Mucosa of rectum (tissue), 2 donors: ENCODE results near the gene PYY.

ENCODE experiments used
- H3K27ac ChIP-seq, 2 donors: one replicate each; pipeline ENCODE4 v1.7.0; 2013; ENCODE audit warnings: inconsistent platforms in 2 of 2, low read depth in 2 of 2, low read length in 2 of 2
- H3K27me3 ChIP-seq, 2 donors: one replicate each; pipeline ENCODE4 v1.7.0; 2013; ENCODE audit warnings: low read length in 2 of 2; ENCODE audit not compliant: control insufficient read depth in 2 of 2, insufficient read depth in 2 of 2
- H3K36me3 ChIP-seq, 2 donors: one replicate each; pipeline ENCODE4 v1.7.0; 2013; ENCODE audit warnings: low read length in 2 of 2; ENCODE audit not compliant: control insufficient read depth in 2 of 2, insufficient read depth in 2 of 2
- H3K4me1 ChIP-seq, 2 donors: one replicate each; pipeline ENCODE4 v1.7.0; 2013; ENCODE audit warnings: low read length in 2 of 2, mild to moderate bottlenecking in 1 of 2; ENCODE audit not compliant: control insufficient read depth in 2 of 2, insufficient read depth in 2 of 2
- H3K4me3 ChIP-seq, 2 donors: one replicate each; pipeline ENCODE4 v1.7.0; 2013; ENCODE audit warnings: low read length in 2 of 2
- H3K9ac ChIP-seq, 2 donors: one replicate each; pipeline ENCODE4 v1.7.0; 2013; ENCODE audit warnings: low read length in 2 of 2, low read depth in 1 of 2, mild to moderate bottlenecking in 1 of 2
- H3K9me3 ChIP-seq, 2 donors: one replicate each; pipeline ENCODE4 v1.7.0; 2013; ENCODE audit warnings: low read length in 2 of 2; ENCODE audit not compliant: control insufficient read depth in 2 of 2
- donor health status: healthy.
- donor health status: Normal muscosa, but diverticular disease.

The PYY gene

DNA sequence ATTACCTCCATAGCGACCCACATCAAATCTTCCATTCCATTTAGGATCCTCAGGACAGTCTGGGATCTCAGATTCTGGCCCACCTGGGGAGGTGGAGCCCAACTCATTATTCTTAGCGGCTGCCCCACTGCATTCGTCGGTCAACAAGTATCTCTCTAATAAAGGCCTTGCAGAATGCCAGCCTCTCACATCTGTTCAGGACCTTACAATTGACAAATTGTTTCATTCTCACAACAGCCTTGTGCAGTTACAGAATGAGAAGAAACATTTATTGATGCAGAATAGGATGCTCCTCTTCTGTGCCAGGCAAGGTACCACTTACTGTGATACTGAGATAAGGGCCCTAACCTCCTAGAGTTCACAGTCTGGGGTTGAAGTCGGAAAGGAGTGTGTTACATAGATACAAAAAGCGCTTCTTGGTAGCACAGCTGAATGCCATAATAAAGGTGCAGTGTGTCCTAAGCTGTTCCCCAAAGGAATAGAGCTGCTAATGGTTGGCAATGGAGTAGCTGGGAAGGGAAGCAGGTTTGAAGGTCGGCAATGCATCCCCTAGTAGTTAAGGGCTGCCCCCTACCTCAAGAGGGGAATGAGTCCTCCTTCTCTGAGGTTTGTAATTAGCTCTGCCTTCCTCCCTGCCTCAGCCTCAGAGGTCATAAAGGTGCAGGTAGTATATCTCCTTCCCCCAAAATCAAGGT lies 44.1 kb downstream of the PYY start:
- Histone ChIP-seq H3K27me3 (peaks cover 35 to 60% of the 10 kb centered on the region in 2 donors), H3K36me3 (no peaks in the 10 kb centered on the region), H3K4me3 (no peak overlapping the region), H3K27ac (no peak overlapping the region), H3K9me3 (no peaks in the 10 kb centered on the region), H3K9ac (no peak overlapping the region), H3K4me1 (peaks cover 4 to 21% of the 10 kb centered on the region in 2 donors)

DNA sequence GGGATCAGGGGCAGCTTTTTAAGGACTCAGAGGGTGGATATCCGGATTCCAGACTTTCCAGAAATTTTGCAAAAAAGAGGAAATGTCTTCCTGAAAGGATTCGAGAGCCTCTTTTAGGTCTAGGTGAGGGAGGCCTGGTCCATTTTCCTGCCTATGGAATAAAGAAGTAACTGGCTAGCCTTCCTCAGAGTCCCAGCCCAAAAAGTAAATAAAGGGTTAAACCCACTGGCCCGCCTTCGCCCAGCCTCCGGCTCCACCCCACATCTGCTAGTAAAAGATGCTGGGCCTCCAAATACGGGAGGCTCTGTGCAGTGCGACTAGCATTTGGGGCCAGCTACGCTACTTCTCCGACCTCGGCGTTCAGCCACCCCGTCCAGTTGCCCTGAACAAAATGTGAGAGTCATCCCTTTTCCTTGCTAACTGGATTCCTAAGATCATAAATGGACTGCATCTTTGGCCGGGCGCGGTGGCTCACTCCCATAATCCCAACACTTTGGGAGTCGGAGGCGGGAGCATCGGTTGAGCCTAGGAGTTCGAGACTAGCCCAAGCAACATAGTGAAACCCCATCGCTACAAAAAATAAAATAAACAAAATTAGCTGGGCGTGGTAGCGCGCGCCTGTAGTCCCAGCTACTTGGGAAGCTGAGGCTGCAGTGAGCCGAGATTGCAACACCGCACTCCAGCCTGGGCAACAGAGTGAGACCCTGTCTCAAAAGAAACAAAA lies 45.6 kb downstream of the PYY start:
- H3K27ac ChIP-seq, result peak overlapping the region; percentile 65 to 77
- no peaks in the 10 kb centered on the region for H3K36me3 ChIP-seq
- peak overlapping the region; percentile 50 to 60 for H3K4me3 ChIP-seq
- no peaks in the 10 kb centered on the region for H3K9me3 ChIP-seq
- H3K27me3 ChIP-seq, result peaks cover 40 to 51% of the 10 kb centered on the region in 2 donors
- peak overlapping the region in 1 of 2 donors; percentile 67 for H3K9ac ChIP-seq
- H3K4me1 ChIP-seq, result peaks cover 4 to 21% of the 10 kb centered on the region in 2 donors

GRCh38 chr17:43907425-43907981 lies 46.2 kb downstream of the PYY start, which contains the start of gene MPP2:
Gene MPP2 (minus strand): TSS chr17:43907536. CDS start chr17:43904460, 3,076 bp downstream.
- H3K9me3 ChIP-seq, result no peaks in the 10 kb centered on the region
- H3K36me3 ChIP-seq, result no peaks in the 10 kb centered on the region
- H3K4me3 ChIP-seq, result peak within 1 kb of the TSS; percentile 50 to 60
- H3K27me3 ChIP-seq, result peaks cover 38 to 45% of the 10 kb centered on the region in 2 donors
- H3K27ac ChIP-seq, result peak within 1 kb of the TSS; percentile 65 to 77
- peaks cover 4 to 21% of the 10 kb centered on the region in 2 donors for H3K4me1 ChIP-seq
- H3K9ac ChIP-seq, result peak within 1 kb of the TSS; percentile 52 to 67

DNA sequence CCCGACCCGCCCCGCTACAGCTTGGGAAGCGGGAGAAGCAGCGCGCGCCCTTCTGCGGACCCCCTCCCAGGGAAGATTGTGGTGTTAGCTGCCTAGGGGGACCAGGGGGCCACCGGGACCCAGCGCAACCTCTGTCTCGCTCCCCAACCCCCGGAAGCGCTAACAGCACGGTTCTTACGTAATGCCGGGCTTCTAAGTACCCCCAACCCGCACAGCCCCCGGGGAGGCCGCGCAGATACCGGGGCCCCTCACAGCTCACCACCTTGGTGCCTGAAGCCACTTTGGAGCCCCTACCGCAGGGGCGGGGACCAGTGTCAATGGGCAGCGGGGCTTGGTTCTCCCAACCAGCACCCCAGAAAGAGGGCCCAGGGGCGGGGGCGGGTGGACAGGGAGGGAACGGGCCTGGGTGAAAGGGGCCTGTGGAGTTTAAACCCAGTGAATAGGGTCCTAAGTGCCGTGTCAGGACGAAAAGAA lies 46.8 kb downstream of the PYY start:
- H3K36me3 ChIP-seq, result no peaks in the 10 kb centered on the region
- H3K9me3 ChIP-seq, result no peaks in the 10 kb centered on the region
- H3K4me3 ChIP-seq, result peak overlapping the region; percentile 50 to 60
- peaks cover 4 to 21% of the 10 kb centered on the region in 2 donors for H3K4me1 ChIP-seq
- H3K27me3 ChIP-seq, result peaks cover 41 to 43% of the 10 kb centered on the region in 2 donors
- peak overlapping the region; percentile 52 to 67 for H3K9ac ChIP-seq
- H3K27ac ChIP-seq, result peak overlapping the region; percentile 65 to 77

DNA sequence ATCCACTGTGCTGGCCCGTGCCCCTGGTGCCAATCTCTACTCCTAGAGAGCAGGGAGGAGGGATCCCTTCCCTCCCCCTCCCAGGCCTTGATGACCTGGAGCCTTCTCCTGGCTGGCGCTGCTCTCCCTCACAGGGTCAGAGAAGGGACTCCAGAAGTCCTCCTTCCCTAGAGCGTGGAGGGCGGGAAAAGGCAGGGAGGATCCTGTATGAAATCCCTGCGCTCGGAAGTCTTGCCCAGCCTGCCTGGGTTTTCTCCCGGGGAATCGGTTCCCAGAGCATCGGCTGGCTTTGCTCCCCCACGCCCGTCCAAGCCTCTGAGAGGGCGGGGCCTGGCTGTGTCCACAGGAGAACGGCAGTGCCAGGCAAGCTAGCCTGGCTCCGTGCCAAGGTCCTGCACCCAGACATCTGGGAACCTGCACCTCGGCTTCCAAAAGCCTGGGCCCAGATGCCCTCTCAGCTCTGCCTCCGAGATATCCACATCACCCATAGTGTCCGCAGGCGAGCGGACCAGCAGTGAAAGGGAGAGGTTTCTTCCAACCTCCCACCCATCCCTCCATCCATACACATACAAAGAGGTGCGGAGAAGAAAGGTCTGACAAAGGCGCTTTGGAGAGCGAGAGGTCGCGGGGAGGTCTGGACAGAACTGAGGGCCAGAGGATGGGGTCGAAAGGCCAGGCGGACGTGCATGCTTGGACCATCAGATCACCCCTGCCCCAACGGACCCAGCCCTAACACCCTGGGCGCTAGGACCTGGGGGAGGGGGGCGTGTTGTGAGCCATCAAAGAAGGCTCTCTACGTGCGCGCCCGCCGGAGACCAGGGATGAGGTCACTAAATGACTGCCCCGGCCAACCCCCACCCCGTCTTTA lies 47.5 kb downstream of the PYY start:
- peak overlapping the region; percentile 2 to 60 for H3K4me3 ChIP-seq
- no peaks in the 10 kb centered on the region for H3K9me3 ChIP-seq
- H3K36me3 ChIP-seq, result no peaks in the 10 kb centered on the region
- peak overlapping the region in 1 of 2 donors; percentile 67 for H3K9ac ChIP-seq
- H3K27ac ChIP-seq, result peak overlapping the region; percentile 65 to 77
- peaks cover 4 to 21% of the 10 kb centered on the region in 2 donors for H3K4me1 ChIP-seq
- H3K27me3 ChIP-seq, result peaks cover 41 to 44% of the 10 kb centered on the region in 2 donors

DNA sequence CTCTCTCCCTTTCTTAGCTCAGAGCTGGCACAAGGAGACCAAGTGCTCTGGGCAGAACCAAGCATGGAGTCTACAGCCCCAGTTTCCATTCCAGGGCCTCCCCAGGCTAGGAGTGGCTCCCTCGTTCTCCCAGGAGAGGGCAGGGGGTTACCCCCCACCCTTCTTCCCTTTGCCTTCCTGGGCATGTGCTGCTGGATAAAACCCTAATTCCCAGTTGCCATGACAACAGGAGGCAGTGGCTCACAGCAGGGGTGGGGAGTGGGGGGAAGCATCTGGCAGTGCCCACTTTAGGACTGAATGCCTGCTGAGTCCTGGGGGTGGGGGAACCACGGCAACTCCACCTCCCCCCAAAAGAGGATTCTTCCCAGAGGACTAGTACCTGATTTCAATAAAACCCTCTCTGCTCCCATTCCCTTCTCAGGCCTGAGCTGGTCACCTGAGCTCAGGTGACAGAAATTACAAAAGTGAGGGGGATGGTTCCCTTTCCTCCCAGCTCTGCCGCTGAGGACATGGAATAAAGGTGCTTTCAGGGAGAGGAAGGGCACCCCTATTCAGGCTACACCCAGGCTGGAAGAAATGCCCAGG lies 48.2 kb downstream of the PYY start:
- Histone ChIP-seq H3K4me1 (peaks cover 11 to 27% of the 10 kb centered on the region in 2 donors), H3K9me3 (no peaks in the 10 kb centered on the region), H3K4me3 (no peak overlapping the region), H3K9ac (no peak overlapping the region), H3K27me3 (peaks cover 42 to 48% of the 10 kb centered on the region in 2 donors), H3K27ac (no peak overlapping the region), H3K36me3 (no peaks in the 10 kb centered on the region)
